H9 (cell line): ENCODE data around the gene HMMR. TPM values are rescaled to one million over a fixed set of nuclear protein-coding genes. Genes with fewer than 3 reads are reported as not detected.

Experiments
- DNase-seq: peaks from one replicate; pipeline ENCODE4 v3.0.0-alpha.2; 2017
- H2AFZ ChIP-seq: one replicate; pipeline ENCODE4 v1.6.1; 2013; ENCODE audit warnings: mild to moderate bottlenecking, low read length, control low read depth, moderate library complexity
- H2AK5ac ChIP-seq: 2 replicates; pipeline ENCODE4 v1.6.1; 2013; ENCODE audit warnings: low read length, control low read depth, mixed read lengths; ENCODE audit not compliant: insufficient read length
- H2BK120ac ChIP-seq: one replicate; pipeline ENCODE4 v1.6.1; 2013; ENCODE audit warnings: low read depth, mild to moderate bottlenecking, low read length, control low read depth, inconsistent platforms; ENCODE audit not compliant: poor library complexity, severe bottlenecking
- H2BK12ac ChIP-seq: 2 replicates; pipeline ENCODE4 v1.6.1; 2013; ENCODE audit warnings: low read length, control low read depth, mixed read lengths, low read depth; ENCODE audit not compliant: insufficient read length
- H2BK15ac ChIP-seq: 2 replicates; pipeline ENCODE4 v1.6.1; 2013; ENCODE audit warnings: low read depth, low read length, control low read depth
- H2BK20ac ChIP-seq: one replicate; pipeline ENCODE4 v1.6.1; 2013; ENCODE audit warnings: low read depth, mild to moderate bottlenecking, low read length, control low read depth, inconsistent platforms; ENCODE audit not compliant: poor library complexity, severe bottlenecking
- H2BK5ac ChIP-seq: 2 replicates; pipeline ENCODE4 v1.6.1; 2013; ENCODE audit warnings: low read length, control low read depth, mixed read lengths; ENCODE audit not compliant: insufficient read length
- H3K14ac ChIP-seq: 2 replicates; pipeline ENCODE4 v1.6.1; 2013; ENCODE audit warnings: low read length, control low read depth; ENCODE audit not compliant: insufficient read depth
- H3K18ac ChIP-seq: 2 replicates; pipeline ENCODE4 v1.6.1; 2013; ENCODE audit warnings: low read depth, mild to moderate bottlenecking, mixed read lengths, low read length, control low read depth; ENCODE audit not compliant: insufficient read length
- H3K23ac ChIP-seq: 2 replicates; pipeline ENCODE4 v1.6.1; 2013; ENCODE audit warnings: low read length, control low read depth, mixed read lengths, low read depth; ENCODE audit not compliant: insufficient read length
- H3K23me2 ChIP-seq: 2 replicates; pipeline ENCODE4 v1.6.1; 2013; ENCODE audit warnings: low read depth, mild to moderate bottlenecking, mixed read lengths, low read length, control low read depth; ENCODE audit not compliant: insufficient read length, poor library complexity, severe bottlenecking
- H3K27ac ChIP-seq: 2 replicates; pipeline ENCODE4 v1.5.1; 2013; ENCODE audit warnings: low read length, control low read depth, mixed read lengths, low read depth; ENCODE audit not compliant: insufficient read length
- H3K27me3 ChIP-seq: 2 replicates; pipeline ENCODE4 v1.6.1; 2013; ENCODE audit warnings: low read length, control low read depth, inconsistent platforms; ENCODE audit not compliant: insufficient read depth
- H3K4ac ChIP-seq: 2 replicates; pipeline ENCODE4 v1.6.1; 2013; ENCODE audit warnings: low read depth, mild to moderate bottlenecking, control low read depth, inconsistent platforms, low read length, moderate library complexity
- H3K4me1 ChIP-seq: 2 replicates; pipeline ENCODE4 v1.6.1; 2013; ENCODE audit warnings: low read length, control low read depth, inconsistent platforms; ENCODE audit not compliant: insufficient read depth
- H3K4me2 ChIP-seq: 2 replicates; pipeline ENCODE4 v1.6.1; 2013; ENCODE audit warnings: low read length, control low read depth, mixed read lengths; ENCODE audit not compliant: insufficient read length, insufficient read depth
- H3K56ac ChIP-seq: 2 replicates; pipeline ENCODE4 v1.6.1; 2013; ENCODE audit warnings: low read depth, mild to moderate bottlenecking, mixed read lengths, low read length, control low read depth; ENCODE audit not compliant: insufficient read length
- H3K79me1 ChIP-seq: 2 replicates; pipeline ENCODE4 v1.6.1; 2013; ENCODE audit warnings: low read depth, mild to moderate bottlenecking, moderate library complexity, low read length, control low read depth, inconsistent platforms; ENCODE audit not compliant: insufficient read depth, poor library complexity, severe bottlenecking
- H3K79me2 ChIP-seq: 2 replicates; pipeline ENCODE4 v1.6.1; 2013; ENCODE audit warnings: low read length, control low read depth, inconsistent platforms; ENCODE audit not compliant: insufficient read depth
- H3K9ac ChIP-seq: 2 replicates; pipeline ENCODE4 v1.6.1; 2013; ENCODE audit warnings: low read length, control low read depth, mixed read lengths; ENCODE audit not compliant: insufficient read length; ENCODE audit errors: extremely low read depth
- H3K9me3 ChIP-seq: one replicate; pipeline ENCODE4 v1.6.1; 2013; ENCODE audit warnings: low read depth, low read length, inconsistent platforms; ENCODE audit not compliant: control insufficient read depth
- H3T11ph ChIP-seq: one replicate; pipeline ENCODE4 v1.6.1; 2013; ENCODE audit warnings: mild to moderate bottlenecking, low read length, control low read depth, inconsistent platforms
- H4K20me1 ChIP-seq: one replicate; pipeline ENCODE4 v1.6.1; 2013; ENCODE audit not compliant: control insufficient read depth, insufficient read length, insufficient read depth
- H4K5ac ChIP-seq: 2 replicates; pipeline ENCODE4 v1.6.1; 2013; ENCODE audit warnings: low read depth, mild to moderate bottlenecking, mixed read lengths, low read length, control low read depth; ENCODE audit not compliant: insufficient read length
- H4K8ac ChIP-seq: replicated peaks from 2 replicates; pipeline ENCODE4 v1.6.1; 2013; ENCODE audit warnings: low read length, control low read depth, mixed read lengths, low read depth; ENCODE audit not compliant: insufficient read length
- H4K91ac ChIP-seq: 2 replicates; pipeline ENCODE4 v1.6.1; 2013; ENCODE audit warnings: low read depth, mild to moderate bottlenecking, moderate library complexity, mixed read lengths, low read length, control low read depth; ENCODE audit not compliant: insufficient read length
- H3K27ac Mint-ChIP-seq, 3 experiments: 2 replicates in 2 of 3; 3 replicates in 1 of 3; pipeline ENCODE4 v1.8.0; 2020 to 2021; ENCODE audit warnings: mixed read lengths in 3 of 3, mild to moderate bottlenecking in 1 of 3, moderate library complexity in 1 of 3
- H3K27me3 Mint-ChIP-seq: 2 replicates; pipeline ENCODE4 v1.8.0; 2021; ENCODE audit warnings: low read depth, mild to moderate bottlenecking, moderate library complexity, mixed read lengths
- H3K36me3 Mint-ChIP-seq, 3 experiments: 2 replicates in 2 of 3; 3 replicates in 1 of 3; pipeline ENCODE4 v1.8.0; 2020 to 2021; ENCODE audit warnings: low read depth in 3 of 3, mixed read lengths in 3 of 3; ENCODE audit not compliant: insufficient read depth in 1 of 3
- H3K4me1 Mint-ChIP-seq, 2 experiments: 2 replicates each; pipeline ENCODE4 v1.8.0; 2020; ENCODE audit warnings: mixed read lengths in 2 of 2
- H3K4me3 Mint-ChIP-seq, 2 experiments: 2 replicates in 1 of 2; 3 replicates in 1 of 2; pipeline ENCODE4 v1.8.0; 2020 to 2021; ENCODE audit warnings: mild to moderate bottlenecking in 2 of 2, mixed read lengths in 2 of 2, moderate library complexity in 1 of 2
- H3K9me3 Mint-ChIP-seq, 2 experiments: 2 replicates in 1 of 2; 3 replicates in 1 of 2; pipeline ENCODE4 v1.8.0; 2020; ENCODE audit warnings: mild to moderate bottlenecking in 2 of 2, mixed read lengths in 2 of 2, moderate library complexity in 1 of 2
- CTCF ChIP-seq: fragments of 200-600 bp; sonication (generic); conservative IDR thresholded peaks from 3 replicates; pipeline ENCODE4 v1.8.0; 2021; ENCODE audit warnings: antibody characterized with exemption, mild to moderate bottlenecking
- WGBS: extraction: QIAGEN DNeasy Blood & Tissue Kit; methylation state at CpG from one replicate; pipeline ENCODE4 v1.1.7; 2013; ENCODE audit warnings: missing lambda C conversion rate, low lambda C conversion rate, mixed read lengths; ENCODE audit not compliant: insufficient read length; ENCODE audit errors: extremely low coverage; 5-methylcytosine and 5-hydroxymethylcytosine counted together
- total RNA-seq: library from RNA; stranded (reverse); gene quantifications from 2 replicates; pipeline ENCODE4 v1.2.1, GENCODE V29; 2021

Gene HMMR
- total RNA-seq, 1 experiment from 2014 or later, result 36.2 TPM

GRCh38 chr5:163445345-163445744 lies 15.1 kb upstream of the HMMR start:
- Histone ChIP-seq H4K20me1 (no peaks in the 10 kb centered on the region), H3K79me2 (no peaks in the 10 kb centered on the region), H4K8ac (no peak overlapping the region), H3K4me2 (no peak overlapping the region), H4K5ac (no peak overlapping the region), H3K14ac (no peak overlapping the region), H4K91ac (no peak overlapping the region), H2BK120ac (no peak overlapping the region), H2AFZ (no peak overlapping the region), H3K56ac (no peak overlapping the region), H2AK5ac (no peak overlapping the region), H2BK15ac (no peak overlapping the region), H3K27me3 (no peaks in the 10 kb centered on the region), H3K4me1 (no peaks in the 10 kb centered on the region), H2BK20ac (no peak overlapping the region), H3K79me1 (no peaks in the 10 kb centered on the region), H2BK5ac (no peak overlapping the region), H3K9ac (no peak overlapping the region), H3K23me2 (no peaks in the 10 kb centered on the region), H3K9me3 (no peaks in the 10 kb centered on the region), H3K18ac (no peak overlapping the region), H2BK12ac (no peak overlapping the region), H3K4ac (no peak overlapping the region), H3K27ac (no peak overlapping the region), H3T11ph (no peak overlapping the region), H3K23ac (no peak overlapping the region)
- H3K27ac Mint-ChIP-seq, result no peak overlapping the region
- no peaks in the 10 kb centered on the region for H3K9me3 Mint-ChIP-seq
- no peaks in the 10 kb centered on the region for H3K27me3 Mint-ChIP-seq
- peaks cover 48 to 87% (median 82%) of the 10 kb centered on the region in 3 experiments for H3K36me3 Mint-ChIP-seq
- TF ChIP-seq CTCF, result no peak
- WGBS, result no CpG with 5 or more reads among the region's 6 CpGs
- peaks cover 8 to 10% of the 10 kb centered on the region in 2 experiments; a peak in 3 of 4 replicates for H3K4me1 Mint-ChIP-seq
- no peak overlapping the region for H3K4me3 Mint-ChIP-seq
- DNase-seq, result no peak
